Cardiac fibroblast (primary cell): ENCODE results near the gene IL15.

Experiments
- DNase-seq, 2 donors: peaks; one replicate each; pipeline versions ENCODE4 v3.0.0 to v3.0.0-alpha.2; 2010; ENCODE audit warnings: low read depth in 2 of 2
- H3K4me3 ChIP-seq, 2 donors: replicated peaks in 1 of 2; 1 replicate in 1 of 2; 2 replicates in 1 of 2; pipeline ENCODE4 v1.5.1; 2011; ENCODE audit warnings: low read depth in 2 of 2, low read length in 2 of 2, mild to moderate bottlenecking in 2 of 2, moderate library complexity in 1 of 2
- TF ChIP-seq, protein P1 (sequence below): IDR thresholded peaks from one replicate; pipeline ENCODE4 v1.5.1; 2011; ENCODE audit warnings: low read depth, mild to moderate bottlenecking, low read length, inconsistent platforms

The IL15 gene

GRCh38 chr4:141782205-141782604, 145.8 kb downstream of the IL15 start:
- no peak overlapping the region for H3K4me3 ChIP-seq
- DNase-seq: no peak
- TF ChIP-seq, protein P1, sequence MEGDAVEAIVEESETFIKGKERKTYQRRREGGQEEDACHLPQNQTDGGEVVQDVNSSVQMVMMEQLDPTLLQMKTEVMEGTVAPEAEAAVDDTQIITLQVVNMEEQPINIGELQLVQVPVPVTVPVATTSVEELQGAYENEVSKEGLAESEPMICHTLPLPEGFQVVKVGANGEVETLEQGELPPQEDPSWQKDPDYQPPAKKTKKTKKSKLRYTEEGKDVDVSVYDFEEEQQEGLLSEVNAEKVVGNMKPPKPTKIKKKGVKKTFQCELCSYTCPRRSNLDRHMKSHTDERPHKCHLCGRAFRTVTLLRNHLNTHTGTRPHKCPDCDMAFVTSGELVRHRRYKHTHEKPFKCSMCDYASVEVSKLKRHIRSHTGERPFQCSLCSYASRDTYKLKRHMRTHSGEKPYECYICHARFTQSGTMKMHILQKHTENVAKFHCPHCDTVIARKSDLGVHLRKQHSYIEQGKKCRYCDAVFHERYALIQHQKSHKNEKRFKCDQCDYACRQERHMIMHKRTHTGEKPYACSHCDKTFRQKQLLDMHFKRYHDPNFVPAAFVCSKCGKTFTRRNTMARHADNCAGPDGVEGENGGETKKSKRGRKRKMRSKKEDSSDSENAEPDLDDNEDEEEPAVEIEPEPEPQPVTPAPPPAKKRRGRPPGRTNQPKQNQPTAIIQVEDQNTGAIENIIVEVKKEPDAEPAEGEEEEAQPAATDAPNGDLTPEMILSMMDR: no peak
